Activated T-helper 1 cell treated with anti-CD3 and anti-CD28 coated beads, Interleukin-2, amount 50 U/mL, for 16 hours (primary cell): ENCODE results near the gene MAG.
A peak's percentile ranks its signal among the peaks of the same experiment; 100 is the strongest.

Source experiments
- DNase-seq, 2 donors: peaks; one replicate each; pipeline ENCODE4 v3.0.0-alpha.2; 2020; ENCODE audit warnings: low read depth in 1 of 2, low spot score in 1 of 2

The MAG gene

DNA sequence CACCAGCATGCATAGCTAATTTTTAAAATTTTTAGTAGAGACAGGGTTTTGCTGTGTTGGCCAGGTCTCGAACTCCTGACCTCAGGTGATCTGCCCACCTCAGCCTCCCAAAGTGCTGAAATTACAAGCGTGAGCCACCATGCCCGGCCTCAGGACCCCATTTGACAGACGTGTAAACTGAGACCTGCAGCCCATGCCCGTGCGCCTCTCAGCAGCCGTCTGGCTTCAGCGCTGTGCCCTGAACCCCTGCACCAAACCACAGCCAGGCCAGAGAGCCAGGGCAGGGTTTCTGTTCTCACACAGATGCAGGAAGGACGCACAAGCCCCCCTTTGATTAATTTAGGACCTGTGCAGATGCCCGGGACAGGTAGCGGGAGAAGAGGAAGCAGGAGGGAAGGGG, 48.5 kb downstream of the MAG start:
- no peak for DNase-seq

GRCh38 chr19:35341006-35341405, 49.0 kb downstream of the MAG start:
- DNase-seq: no peak

DNA sequence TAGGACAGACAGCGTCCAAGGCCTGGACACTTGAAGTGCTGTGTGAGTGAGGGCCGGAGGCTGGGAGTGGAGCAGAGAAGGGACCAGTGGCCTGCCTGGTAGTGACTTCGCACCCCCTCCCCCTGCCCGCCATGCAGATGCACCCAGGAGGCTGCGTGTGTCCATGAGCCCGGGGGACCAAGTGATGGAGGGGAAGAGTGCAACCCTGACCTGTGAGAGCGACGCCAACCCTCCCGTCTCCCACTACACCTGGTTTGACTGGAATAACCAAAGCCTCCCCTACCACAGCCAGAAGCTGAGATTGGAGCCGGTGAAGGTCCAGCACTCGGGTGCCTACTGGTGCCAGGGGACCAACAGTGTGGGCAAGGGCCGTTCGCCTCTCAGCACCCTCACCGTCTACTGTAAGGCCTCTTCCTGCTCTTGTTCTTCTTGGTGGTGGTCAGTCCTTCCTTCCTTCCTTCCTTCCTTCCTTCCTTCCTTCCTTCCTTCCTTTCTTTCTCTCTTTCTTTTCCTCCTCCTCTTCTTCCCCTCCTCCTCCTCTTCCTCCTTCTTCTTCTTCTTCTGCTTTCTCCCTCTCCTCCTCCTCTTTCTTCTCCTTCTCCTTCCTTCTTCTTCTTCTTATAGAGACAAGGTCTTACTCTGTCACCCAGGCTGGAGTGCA, 49.7 kb downstream of the MAG start:
- no peak for DNase-seq

GRCh38 chr19:35342430-35342829, 50.5 kb downstream of the MAG start:
- no peak for DNase-seq

DNA sequence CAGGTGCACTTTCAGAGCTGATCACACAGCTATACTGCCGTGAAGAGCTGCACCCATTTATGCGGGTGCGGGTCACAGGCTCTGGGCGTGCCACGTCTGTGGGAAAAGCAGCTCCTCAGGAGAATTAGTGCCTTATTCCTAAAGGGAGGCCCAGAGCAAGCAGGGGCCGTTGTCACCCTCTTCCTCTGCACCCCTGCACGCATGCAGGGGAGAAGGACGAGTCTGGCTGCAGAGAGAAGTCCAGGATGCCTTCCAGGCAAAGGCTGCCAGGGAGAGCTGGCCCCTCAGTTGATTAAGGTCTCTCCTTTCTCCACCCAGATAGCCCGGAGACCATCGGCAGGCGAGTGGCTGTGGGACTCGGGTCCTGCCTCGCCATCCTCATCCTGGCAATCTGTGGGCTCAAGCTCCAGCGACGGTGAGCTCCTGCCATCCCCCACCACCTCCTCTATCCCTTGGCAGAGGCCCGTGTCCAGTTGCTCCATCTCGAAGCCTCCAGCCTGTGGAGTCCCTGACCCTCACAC, 52.6 kb downstream of the MAG start:
- no peak for DNase-seq

GRCh38 chr19:35345671-35346111, 53.7 kb downstream of the MAG start:
- DNase-seq: no peak

DNA sequence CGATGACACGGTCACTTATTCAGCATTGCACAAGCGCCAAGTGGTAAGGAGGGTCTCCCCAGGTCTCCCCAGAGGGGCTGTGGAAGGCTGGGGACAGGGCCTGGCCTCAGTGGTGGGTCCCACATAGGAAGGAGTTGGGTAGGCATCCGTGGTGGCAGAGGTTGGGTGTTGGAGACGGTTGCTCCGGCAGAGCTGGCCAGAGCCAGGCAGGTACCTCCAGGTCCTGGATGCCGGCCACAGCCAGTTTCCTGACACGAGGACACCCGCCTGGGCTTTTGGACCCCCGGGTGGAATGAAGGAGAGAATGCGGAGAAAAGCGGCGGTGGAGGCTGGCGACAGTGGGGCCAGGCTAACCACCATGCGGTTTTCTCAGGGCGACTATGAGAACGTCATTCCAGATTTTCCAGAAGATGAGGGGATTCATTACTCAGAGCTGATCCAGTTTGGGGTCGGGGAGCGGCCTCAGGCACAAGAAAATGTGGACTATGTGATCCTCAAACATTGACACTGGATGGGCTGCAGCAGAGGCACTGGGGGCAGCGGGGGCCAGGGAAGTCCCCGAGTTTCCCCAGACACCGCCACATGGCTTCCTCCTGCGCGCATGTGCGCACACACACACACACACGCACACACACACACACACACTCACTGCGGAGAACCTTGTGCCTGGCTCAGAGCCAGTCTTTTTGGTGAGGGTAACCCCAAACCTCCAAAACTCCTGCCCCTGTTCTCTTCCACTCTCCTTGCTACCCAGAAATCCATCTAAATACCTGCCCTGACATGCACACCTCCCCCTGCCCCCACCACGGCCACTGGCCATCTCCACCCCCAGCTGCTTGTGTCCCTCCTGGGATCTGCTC, 54.5 kb downstream of the MAG start:
- peak; percentile 38 to 46 for DNase-seq

GRCh38 chr19:35347171-35347929, 55.4 kb downstream of the MAG start, which contains the start of gene FFAR1:
Gene FFAR1 (plus strand): TSS chr19:35347902. CDS start chr19:35351552, 3,650 bp downstream.
- no peak for DNase-seq

GRCh38 chr19:35347930-35348298, 56.0 kb downstream of the MAG start:
- no peak for DNase-seq

DNA sequence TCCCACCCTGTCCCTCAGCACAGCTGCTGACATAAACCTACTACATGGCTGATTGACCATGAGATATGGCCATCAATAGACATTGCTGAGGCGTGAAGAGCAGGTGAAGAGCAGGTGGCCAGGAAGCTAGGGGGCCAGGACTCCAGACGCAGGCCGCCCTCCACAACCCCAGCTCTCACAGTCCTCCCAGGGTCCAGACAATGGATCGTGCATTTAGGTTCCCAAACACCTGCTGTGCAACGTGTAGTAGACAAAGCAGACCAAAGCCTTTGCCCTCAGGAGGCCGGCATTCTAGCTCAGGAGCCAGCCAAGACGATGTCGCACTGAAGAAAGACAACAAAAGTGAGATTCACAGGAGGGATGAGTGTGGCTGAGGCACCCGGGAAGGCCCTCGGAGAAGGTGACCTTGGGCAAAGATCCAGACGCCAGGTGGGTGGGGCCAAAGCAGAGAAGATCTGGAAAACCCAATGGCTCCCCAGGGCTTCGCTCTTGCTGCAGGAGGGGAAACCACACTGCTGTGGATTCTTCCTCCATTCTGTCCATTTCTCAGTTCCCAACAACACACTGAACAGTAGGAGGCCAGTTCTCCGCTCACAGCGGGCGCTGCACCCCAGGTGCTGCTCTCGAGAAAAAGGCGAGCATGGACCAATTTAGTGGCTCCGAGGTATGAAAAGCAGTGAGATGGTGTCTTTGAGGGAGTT, 57.1 kb downstream of the MAG start:
- DNase-seq: no peak

DNA sequence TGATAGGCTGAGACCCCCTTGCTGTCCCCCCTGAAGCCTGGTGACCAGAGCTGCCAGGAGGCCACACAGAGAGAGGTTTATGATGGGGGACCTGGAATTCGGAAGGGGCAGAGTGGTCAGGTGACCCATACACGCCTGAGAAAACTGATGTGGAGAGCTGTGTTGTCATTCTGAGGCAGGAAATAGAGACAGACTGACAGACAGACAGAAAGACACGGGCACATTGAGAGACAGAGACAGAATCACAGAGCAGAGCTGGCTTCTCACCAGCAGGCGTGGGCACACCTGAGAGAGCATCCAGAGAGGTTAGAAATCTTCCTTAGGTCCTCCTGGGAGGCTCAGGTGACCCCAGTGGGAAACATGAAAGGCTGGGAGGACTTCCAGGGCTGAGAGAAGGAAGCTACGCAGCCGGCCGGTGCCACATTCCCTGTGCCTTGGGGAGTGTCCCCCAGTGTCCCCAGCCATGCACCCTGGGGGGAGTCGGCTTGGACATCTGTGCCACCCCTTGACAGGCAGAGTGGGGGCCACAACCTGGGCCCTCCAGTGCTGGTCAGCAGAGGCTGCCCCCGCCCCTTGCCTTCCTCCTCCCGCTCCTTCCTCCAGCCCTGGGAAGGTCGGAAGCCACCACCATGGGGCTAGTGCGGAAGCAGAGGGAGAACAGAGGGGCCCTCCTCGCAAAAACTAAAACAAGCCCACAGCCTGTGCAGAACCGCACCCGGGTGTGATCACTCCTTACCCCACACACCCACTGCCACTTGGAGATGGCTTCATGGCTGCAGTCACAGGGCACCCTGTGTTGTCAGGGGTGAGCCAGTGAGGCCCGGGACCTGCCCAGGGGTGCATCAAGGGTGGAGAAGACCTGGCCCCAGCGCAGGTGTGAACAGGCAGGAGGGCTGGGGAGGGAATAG, 57.9 kb downstream of the MAG start:
- DNase-seq: no peak

GRCh38 chr19:35350591-35350990, 58.6 kb downstream of the MAG start:
- no peak for DNase-seq

DNA sequence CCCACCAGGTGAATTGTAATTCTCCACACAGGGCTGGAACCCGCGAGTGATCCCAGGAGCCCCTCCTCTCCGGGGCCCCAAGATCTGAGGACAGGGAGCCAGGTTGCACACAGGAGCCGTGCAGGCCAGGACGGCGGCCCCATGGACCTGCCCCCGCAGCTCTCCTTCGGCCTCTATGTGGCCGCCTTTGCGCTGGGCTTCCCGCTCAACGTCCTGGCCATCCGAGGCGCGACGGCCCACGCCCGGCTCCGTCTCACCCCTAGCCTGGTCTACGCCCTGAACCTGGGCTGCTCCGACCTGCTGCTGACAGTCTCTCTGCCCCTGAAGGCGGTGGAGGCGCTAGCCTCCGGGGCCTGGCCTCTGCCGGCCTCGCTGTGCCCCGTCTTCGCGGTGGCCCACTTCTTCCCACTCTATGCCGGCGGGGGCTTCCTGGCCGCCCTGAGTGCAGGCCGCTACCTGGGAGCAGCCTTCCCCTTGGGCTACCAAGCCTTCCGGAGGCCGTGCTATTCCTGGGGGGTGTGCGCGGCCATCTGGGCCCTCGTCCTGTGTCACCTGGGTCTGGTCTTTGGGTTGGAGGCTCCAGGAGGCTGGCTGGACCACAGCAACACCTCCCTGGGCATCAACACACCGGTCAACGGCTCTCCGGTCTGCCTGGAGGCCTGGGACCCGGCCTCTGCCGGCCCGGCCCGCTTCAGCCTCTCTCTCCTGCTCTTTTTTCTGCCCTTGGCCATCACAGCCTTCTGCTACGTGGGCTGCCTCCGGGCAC, 59.6 kb downstream of the MAG start:
- DNase-seq: no peak

DNA sequence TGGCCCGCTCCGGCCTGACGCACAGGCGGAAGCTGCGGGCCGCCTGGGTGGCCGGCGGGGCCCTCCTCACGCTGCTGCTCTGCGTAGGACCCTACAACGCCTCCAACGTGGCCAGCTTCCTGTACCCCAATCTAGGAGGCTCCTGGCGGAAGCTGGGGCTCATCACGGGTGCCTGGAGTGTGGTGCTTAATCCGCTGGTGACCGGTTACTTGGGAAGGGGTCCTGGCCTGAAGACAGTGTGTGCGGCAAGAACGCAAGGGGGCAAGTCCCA, 60.2 kb downstream of the MAG start:
- no peak for DNase-seq

- peak; percentile 42 to 49 for DNase-seq
These were observed 60.7 kb downstream of the MAG start for GRCh38 chr19:35352448-35353304.

DNA sequence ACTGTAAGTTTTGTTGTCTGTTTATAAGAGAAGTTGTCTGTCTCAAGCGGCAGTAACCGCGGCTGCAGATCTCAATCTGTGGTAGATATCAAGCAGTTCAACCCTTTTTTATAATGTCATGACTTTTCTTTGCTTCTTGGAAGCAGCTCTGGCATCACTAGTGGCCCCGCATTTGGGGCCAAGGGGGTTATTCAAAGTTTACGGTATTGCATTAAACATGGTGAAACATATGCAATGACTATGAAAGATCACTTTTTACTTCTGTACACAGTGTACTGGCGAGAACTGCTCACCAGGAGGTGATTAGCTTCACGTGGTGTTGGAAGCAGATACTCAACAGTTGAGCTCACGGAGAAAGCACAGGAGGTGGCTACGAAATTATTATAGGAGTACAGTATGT, 61.7 kb downstream of the MAG start:
- no peak for DNase-seq

GRCh38 chr19:35354898-35355297, 62.9 kb downstream of the MAG start:
- no peak for DNase-seq

GRCh38 chr19:35355791-35356460, 64.0 kb downstream of the MAG start:
- DNase-seq: no peak
